GF-D8 (cell line): ENCODE measurements around the gene ZNF74.
"Not testable (repeated sequence)": the region's sequence is repeated elsewhere in the genome, so short reads cannot be mapped to it uniquely, and the experiment has no call there.

Experiments used
- DNase-seq: peaks from one replicate; lab custom pipeline; 2025; lab: John Stamatoyannopoulos, UW

ZNF74 gene

GRCh38 chr22:20448630-20449029, 54.7 kb downstream of the ZNF74 start:
- DNase-seq, result no peak

GRCh38 chr22:20449819-20450550, 56.0 kb downstream of the ZNF74 start:
- no peak for DNase-seq

GRCh38 chr22:20450551-20450906, 56.6 kb downstream of the ZNF74 start:
- DNase-seq, result no peak

GRCh38 chr22:20451129-20451778, 57.3 kb downstream of the ZNF74 start:
- not testable (repeated sequence) for DNase-seq

- no peak for DNase-seq
Measured at GRCh38 chr22:20451920-20452319, 58.0 kb downstream of the ZNF74 start.

GRCh38 chr22:20453222-20453621, 59.3 kb downstream of the ZNF74 start:
- DNase-seq, result no peak

GRCh38 chr22:20455709-20456063, 61.7 kb downstream of the ZNF74 start:
- no peak for DNase-seq

- DNase-seq, result no peak
Measured at GRCh38 chr22:20456064-20456721, 62.2 kb downstream of the ZNF74 start.

- no peak for DNase-seq
Measured at GRCh38 chr22:20456722-20457076, 62.7 kb downstream of the ZNF74 start.

GRCh38 chr22:20457506-20458240, 63.7 kb downstream of the ZNF74 start:
- DNase-seq, result no peak
